Liver (tissue), 9 donors: Measurements from ENCODE around the gene ANKS1A. TPM values are rescaled to one million over a fixed set of nuclear protein-coding genes. Genes with fewer than 3 reads are reported as not detected.

Experiments
- DNase-seq: peaks from one replicate; pipeline ENCODE4 v3.0.0-alpha.2; 2017; ENCODE audit warnings: low spot score
- H3K27ac ChIP-seq, 2 donors: one replicate each; pipeline ENCODE4 v1.7.0; 2013; ENCODE audit warnings: inconsistent platforms in 2 of 2, low read length in 2 of 2, control low read depth in 1 of 2, low read depth in 1 of 2, mild to moderate bottlenecking in 1 of 2
- H3K27me3 ChIP-seq, 4 donors: one replicate each; pipeline versions ENCODE4 v1.6.1 to v1.7.0; 2013; ENCODE audit warnings: low read length in 3 of 4, inconsistent platforms in 1 of 4, mild to moderate bottlenecking in 1 of 4, moderate library complexity in 1 of 4; ENCODE audit not compliant: control insufficient read depth in 4 of 4, insufficient read depth in 4 of 4
- H3K36me3 ChIP-seq, 4 donors: one replicate each; pipeline versions ENCODE4 v1.6.1 to v1.7.0; 2013; ENCODE audit warnings: low read length in 3 of 4, mild to moderate bottlenecking in 3 of 4, low read depth in 1 of 4, moderate library complexity in 1 of 4; ENCODE audit not compliant: control insufficient read depth in 4 of 4, insufficient read depth in 3 of 4
- H3K4me1 ChIP-seq, 4 donors: one replicate each; pipeline versions ENCODE4 v1.6.1 to v1.7.0; 2013; ENCODE audit warnings: low read length in 3 of 4, mild to moderate bottlenecking in 3 of 4, moderate library complexity in 1 of 4; ENCODE audit not compliant: control insufficient read depth in 4 of 4, insufficient read depth in 4 of 4
- H3K4me3 ChIP-seq, 3 donors: one replicate each; pipeline versions ENCODE4 v1.6.1 to v1.7.0; 2013; ENCODE audit warnings: low read length in 3 of 3, control low read depth in 1 of 3, low read depth in 1 of 3, mild to moderate bottlenecking in 1 of 3
- H3K9ac ChIP-seq, 2 donors: one replicate each; pipeline ENCODE4 v1.7.0; 2013; ENCODE audit warnings: low read length in 2 of 2, mild to moderate bottlenecking in 2 of 2, moderate library complexity in 2 of 2, control low read depth in 1 of 2, low read depth in 1 of 2
- H3K9me3 ChIP-seq, 4 donors: one replicate each; pipeline versions ENCODE4 v1.6.1 to v1.7.0; 2013; ENCODE audit warnings: low read length in 3 of 4; ENCODE audit not compliant: control insufficient read depth in 4 of 4
- EGR1 ChIP-seq, 2 donors: IDR thresholded peaks; 2 replicates each; pipeline ENCODE4 v1.6.1; 2016 to 2018; ENCODE audit warnings: antibody characterized with exemption in 2 of 2, low read depth in 2 of 2
- FOXA1 ChIP-seq: IDR thresholded peaks from 2 replicates; pipeline ENCODE4 v1.6.1; 2016; ENCODE audit warnings: antibody characterized with exemption
- FOXA2 ChIP-seq: IDR thresholded peaks from 2 replicates; pipeline ENCODE4 v1.6.1; 2016; ENCODE audit warnings: antibody characterized with exemption
- GABPA ChIP-seq, 2 donors: IDR thresholded peaks in 1 of 2; conservative IDR thresholded peaks in 1 of 2; 2 replicates each; pipeline ENCODE4 v1.6.1; 2016; ENCODE audit warnings: antibody characterized with exemption in 2 of 2, mild to moderate bottlenecking in 1 of 2, moderate library complexity in 1 of 2
- HNF4A ChIP-seq, 2 donors: conservative IDR thresholded peaks; 2 replicates each; pipeline ENCODE4 v1.6.1; 2016; ENCODE audit warnings: antibody characterized with exemption in 2 of 2, mild to moderate bottlenecking in 2 of 2
- HNF4G ChIP-seq: IDR thresholded peaks from 2 replicates; pipeline ENCODE4 v1.6.1; 2016; ENCODE audit warnings: antibody characterized with exemption
- JUND ChIP-seq, 2 donors: IDR thresholded peaks; 2 replicates each; pipeline ENCODE4 v1.6.1; 2016; ENCODE audit warnings: antibody characterized with exemption in 2 of 2
- NR2F2 ChIP-seq: IDR thresholded peaks from 2 replicates; pipeline ENCODE4 v1.6.1; 2016; ENCODE audit warnings: antibody characterized with exemption
- RAD21 ChIP-seq, 2 donors: IDR thresholded peaks; 2 replicates each; pipeline ENCODE4 v1.6.1; 2016; ENCODE audit warnings: antibody characterized with exemption in 2 of 2, mild to moderate bottlenecking in 2 of 2
- RXRA ChIP-seq, 2 donors: IDR thresholded peaks; 2 replicates each; pipeline ENCODE4 v1.6.1; 2017 to 2018; ENCODE audit warnings: antibody characterized with exemption in 2 of 2, mild to moderate bottlenecking in 1 of 2
- SP1 ChIP-seq: IDR thresholded peaks from 2 replicates; pipeline ENCODE4 v1.6.1; 2018; ENCODE audit warnings: antibody characterized with exemption, mild to moderate bottlenecking
- TAF1 ChIP-seq: conservative IDR thresholded peaks from 2 replicates; pipeline ENCODE4 v1.6.1; 2016; ENCODE audit warnings: antibody characterized with exemption, mild to moderate bottlenecking
- YY1 ChIP-seq: IDR thresholded peaks from 2 replicates; pipeline ENCODE4 v1.6.1; 2016; ENCODE audit warnings: antibody characterized with exemption, mild to moderate bottlenecking
- WGBS: extraction: QIAGEN DNeasy Blood & Tissue Kit; methylation state at CpG from one replicate; pipeline ENCODE4 v1.1.7; 2013; 5-methylcytosine and 5-hydroxymethylcytosine counted together
- polyA plus RNA-seq, 2 donors: library from polyadenylated mRNA; stranded (reverse) in 1 of 2; unstranded in 1 of 2; fragments of 200-250 nt in 1 of 2; fragments of >200 nt in 1 of 2; fragmentation: Nextera tagmentation in 1 of 2; extraction: Ambion mirVana in 1 of 2; gene quantifications; one replicate each; pipeline versions ENCODE4 v1.2.1 to v1.2.3, GENCODE V29; 2013 to 2015
- total RNA-seq, 2 donors: library from RNA; depleted of rRNA; stranded (reverse); fragments of >200 nt; gene quantifications; one replicate each; pipeline ENCODE4 v1.2.3, GENCODE V29; 2014
- TF ChIP-seq, protein P1 (sequence below): IDR thresholded peaks from 2 replicates; pipeline ENCODE4 v1.6.1; 2016; ENCODE audit warnings: antibody characterized with exemption
- TF ChIP-seq, protein P2 (sequence below): IDR thresholded peaks from 2 replicates; pipeline ENCODE4 v1.6.1; 2016; ENCODE audit warnings: antibody characterized with exemption
- TF ChIP-seq, protein P3 (sequence below): IDR thresholded peaks from 2 replicates; pipeline ENCODE4 v1.6.1; 2016; ENCODE audit warnings: antibody characterized with exemption
- TF ChIP-seq, protein P4 (sequence below): fragments of 150-350 bp; IDR thresholded peaks from 2 replicates; pipeline ENCODE4 v1.5.1; 2017; ENCODE audit warnings: improper control_type of control experiment, low read depth, low read length; ENCODE audit not compliant: missing input control
- TF ChIP-seq, protein P5 (sequence below): IDR thresholded peaks from 2 replicates; pipeline ENCODE4 v1.6.1; 2016; ENCODE audit warnings: antibody characterized with exemption, mild to moderate bottlenecking
- donor health status: healthy.
- donor health status: healthy.
- donor health status: healthy.
- donor health status: healthy.
- donor health status: healthy.

Gene ANKS1A
- total and polyA plus RNA-seq, 4 donors = 4.3 to 18.7 (median 6.7) TPM

DNA sequence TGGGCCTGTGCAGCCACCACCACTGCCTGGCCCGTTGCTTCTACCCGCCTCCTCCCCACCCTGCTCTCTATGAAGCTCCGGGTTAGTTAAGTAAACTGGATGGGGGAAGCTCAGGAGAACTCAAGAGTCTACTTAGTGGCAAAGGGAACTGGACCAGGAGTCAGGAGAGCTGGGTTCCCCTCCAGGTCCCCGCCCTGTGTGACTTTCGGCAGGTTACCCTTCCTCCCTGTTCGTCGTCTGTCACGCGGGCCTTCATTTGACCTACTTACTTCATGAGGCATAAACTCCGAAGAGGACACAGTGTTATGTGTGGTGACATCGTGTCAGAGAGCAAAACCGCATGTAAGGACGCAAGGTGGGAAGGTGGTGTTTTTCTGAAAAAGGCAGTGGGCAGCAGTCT is 176.8 kb downstream of the ANKS1A start:
- H3K9ac ChIP-seq = no peak overlapping the region
- no peak overlapping the region for H3K27ac ChIP-seq
- 80% methylated on average over 13 of the region's 13 CpGs for WGBS
- no peaks in the 10 kb centered on the region for H3K9me3 ChIP-seq
- no peak for TF ChIP-seq JUND (IDR thresholded peaks at IDR 0.05)
- no peak for TF ChIP-seq HNF4G
- TF ChIP-seq, protein P1, sequence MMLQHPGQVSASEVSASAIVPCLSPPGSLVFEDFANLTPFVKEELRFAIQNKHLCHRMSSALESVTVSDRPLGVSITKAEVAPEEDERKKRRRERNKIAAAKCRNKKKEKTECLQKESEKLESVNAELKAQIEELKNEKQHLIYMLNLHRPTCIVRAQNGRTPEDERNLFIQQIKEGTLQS = no peak
- TF ChIP-seq FOXA1 = no peak
- TF ChIP-seq SP1 = no peak
- no peak for TF ChIP-seq EGR1 (IDR thresholded peaks at IDR 0.05; ENCODE audit: low read depth in 2 of 2)
- TF ChIP-seq YY1 = no peak
- no peak for TF ChIP-seq RXRA (IDR thresholded peaks at IDR 0.05)
- TF ChIP-seq, protein P2, sequence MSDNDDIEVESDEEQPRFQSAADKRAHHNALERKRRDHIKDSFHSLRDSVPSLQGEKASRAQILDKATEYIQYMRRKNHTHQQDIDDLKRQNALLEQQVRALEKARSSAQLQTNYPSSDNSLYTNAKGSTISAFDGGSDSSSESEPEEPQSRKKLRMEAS = no peak
- TF ChIP-seq, protein P3, sequence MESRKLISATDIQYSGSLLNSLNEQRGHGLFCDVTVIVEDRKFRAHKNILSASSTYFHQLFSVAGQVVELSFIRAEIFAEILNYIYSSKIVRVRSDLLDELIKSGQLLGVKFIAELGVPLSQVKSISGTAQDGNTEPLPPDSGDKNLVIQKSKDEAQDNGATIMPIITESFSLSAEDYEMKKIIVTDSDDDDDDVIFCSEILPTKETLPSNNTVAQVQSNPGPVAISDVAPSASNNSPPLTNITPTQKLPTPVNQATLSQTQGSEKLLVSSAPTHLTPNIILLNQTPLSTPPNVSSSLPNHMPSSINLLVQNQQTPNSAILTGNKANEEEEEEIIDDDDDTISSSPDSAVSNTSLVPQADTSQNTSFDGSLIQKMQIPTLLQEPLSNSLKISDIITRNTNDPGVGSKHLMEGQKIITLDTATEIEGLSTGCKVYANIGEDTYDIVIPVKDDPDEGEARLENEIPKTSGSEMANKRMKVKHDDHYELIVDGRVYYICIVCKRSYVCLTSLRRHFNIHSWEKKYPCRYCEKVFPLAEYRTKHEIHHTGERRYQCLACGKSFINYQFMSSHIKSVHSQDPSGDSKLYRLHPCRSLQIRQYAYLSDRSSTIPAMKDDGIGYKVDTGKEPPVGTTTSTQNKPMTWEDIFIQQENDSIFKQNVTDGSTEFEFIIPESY = no peak
- no peak for TF ChIP-seq RAD21 (IDR thresholded peaks at IDR 0.05)
- no peak for TF ChIP-seq FOXA2
- TF ChIP-seq, protein P4, sequence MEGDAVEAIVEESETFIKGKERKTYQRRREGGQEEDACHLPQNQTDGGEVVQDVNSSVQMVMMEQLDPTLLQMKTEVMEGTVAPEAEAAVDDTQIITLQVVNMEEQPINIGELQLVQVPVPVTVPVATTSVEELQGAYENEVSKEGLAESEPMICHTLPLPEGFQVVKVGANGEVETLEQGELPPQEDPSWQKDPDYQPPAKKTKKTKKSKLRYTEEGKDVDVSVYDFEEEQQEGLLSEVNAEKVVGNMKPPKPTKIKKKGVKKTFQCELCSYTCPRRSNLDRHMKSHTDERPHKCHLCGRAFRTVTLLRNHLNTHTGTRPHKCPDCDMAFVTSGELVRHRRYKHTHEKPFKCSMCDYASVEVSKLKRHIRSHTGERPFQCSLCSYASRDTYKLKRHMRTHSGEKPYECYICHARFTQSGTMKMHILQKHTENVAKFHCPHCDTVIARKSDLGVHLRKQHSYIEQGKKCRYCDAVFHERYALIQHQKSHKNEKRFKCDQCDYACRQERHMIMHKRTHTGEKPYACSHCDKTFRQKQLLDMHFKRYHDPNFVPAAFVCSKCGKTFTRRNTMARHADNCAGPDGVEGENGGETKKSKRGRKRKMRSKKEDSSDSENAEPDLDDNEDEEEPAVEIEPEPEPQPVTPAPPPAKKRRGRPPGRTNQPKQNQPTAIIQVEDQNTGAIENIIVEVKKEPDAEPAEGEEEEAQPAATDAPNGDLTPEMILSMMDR = no peak
- no peak for TF ChIP-seq GABPA (IDR thresholded peaks at IDR 0.05 in 1 of 2, conservative IDR thresholded peaks at IDR 0.05 in 1 of 2)
- TF ChIP-seq, protein P5, sequence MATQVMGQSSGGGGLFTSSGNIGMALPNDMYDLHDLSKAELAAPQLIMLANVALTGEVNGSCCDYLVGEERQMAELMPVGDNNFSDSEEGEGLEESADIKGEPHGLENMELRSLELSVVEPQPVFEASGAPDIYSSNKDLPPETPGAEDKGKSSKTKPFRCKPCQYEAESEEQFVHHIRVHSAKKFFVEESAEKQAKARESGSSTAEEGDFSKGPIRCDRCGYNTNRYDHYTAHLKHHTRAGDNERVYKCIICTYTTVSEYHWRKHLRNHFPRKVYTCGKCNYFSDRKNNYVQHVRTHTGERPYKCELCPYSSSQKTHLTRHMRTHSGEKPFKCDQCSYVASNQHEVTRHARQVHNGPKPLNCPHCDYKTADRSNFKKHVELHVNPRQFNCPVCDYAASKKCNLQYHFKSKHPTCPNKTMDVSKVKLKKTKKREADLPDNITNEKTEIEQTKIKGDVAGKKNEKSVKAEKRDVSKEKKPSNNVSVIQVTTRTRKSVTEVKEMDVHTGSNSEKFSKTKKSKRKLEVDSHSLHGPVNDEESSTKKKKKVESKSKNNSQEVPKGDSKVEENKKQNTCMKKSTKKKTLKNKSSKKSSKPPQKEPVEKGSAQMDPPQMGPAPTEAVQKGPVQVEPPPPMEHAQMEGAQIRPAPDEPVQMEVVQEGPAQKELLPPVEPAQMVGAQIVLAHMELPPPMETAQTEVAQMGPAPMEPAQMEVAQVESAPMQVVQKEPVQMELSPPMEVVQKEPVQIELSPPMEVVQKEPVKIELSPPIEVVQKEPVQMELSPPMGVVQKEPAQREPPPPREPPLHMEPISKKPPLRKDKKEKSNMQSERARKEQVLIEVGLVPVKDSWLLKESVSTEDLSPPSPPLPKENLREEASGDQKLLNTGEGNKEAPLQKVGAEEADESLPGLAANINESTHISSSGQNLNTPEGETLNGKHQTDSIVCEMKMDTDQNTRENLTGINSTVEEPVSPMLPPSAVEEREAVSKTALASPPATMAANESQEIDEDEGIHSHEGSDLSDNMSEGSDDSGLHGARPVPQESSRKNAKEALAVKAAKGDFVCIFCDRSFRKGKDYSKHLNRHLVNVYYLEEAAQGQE = no peak
- no peak for TF ChIP-seq TAF1
- TF ChIP-seq HNF4A (conservative IDR thresholded peaks at IDR 0.05) = no peak
- no peak for TF ChIP-seq NR2F2
- no peak for DNase-seq
- H3K36me3 ChIP-seq = peaks cover 2 to 48% (median 13%) of the 10 kb centered on the region in 4 donors
- no peak overlapping the region for H3K4me3 ChIP-seq
- H3K4me1 ChIP-seq = no peaks in the 10 kb centered on the region
- no peaks in the 10 kb centered on the region for H3K27me3 ChIP-seq
